Measurements from ENCODE around the gene FBXL7. TPM values are rescaled to one million over a fixed set of nuclear protein-coding genes. Genes with fewer than 3 reads are reported as not detected.

Gene FBXL7
- total RNA-seq, 4 donors from 2014 or later, result 14.2 to 32.1 (median 24.9) TPM

- Histone ChIP-seq H3K36me3 (no peaks in the 10 kb centered on the region), H3K4me3 (no peak overlapping the region), H3K27ac (no peak overlapping the region), H3K27me3 (no peaks in the 10 kb centered on the region), H3K9me3 (no peaks in the 10 kb centered on the region), H3K4me1 (no peaks in the 10 kb centered on the region)
- no peak for ATAC-seq
- WGBS, 2 donors (ENCODE audit: low coverage in 1 of 2), result 78 to 84% methylated on average over 3 to 4 of the region's 4 CpGs
- TF ChIP-seq, protein P1, sequence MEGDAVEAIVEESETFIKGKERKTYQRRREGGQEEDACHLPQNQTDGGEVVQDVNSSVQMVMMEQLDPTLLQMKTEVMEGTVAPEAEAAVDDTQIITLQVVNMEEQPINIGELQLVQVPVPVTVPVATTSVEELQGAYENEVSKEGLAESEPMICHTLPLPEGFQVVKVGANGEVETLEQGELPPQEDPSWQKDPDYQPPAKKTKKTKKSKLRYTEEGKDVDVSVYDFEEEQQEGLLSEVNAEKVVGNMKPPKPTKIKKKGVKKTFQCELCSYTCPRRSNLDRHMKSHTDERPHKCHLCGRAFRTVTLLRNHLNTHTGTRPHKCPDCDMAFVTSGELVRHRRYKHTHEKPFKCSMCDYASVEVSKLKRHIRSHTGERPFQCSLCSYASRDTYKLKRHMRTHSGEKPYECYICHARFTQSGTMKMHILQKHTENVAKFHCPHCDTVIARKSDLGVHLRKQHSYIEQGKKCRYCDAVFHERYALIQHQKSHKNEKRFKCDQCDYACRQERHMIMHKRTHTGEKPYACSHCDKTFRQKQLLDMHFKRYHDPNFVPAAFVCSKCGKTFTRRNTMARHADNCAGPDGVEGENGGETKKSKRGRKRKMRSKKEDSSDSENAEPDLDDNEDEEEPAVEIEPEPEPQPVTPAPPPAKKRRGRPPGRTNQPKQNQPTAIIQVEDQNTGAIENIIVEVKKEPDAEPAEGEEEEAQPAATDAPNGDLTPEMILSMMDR (IDR thresholded peaks at IDR 0.05), result no peak
- no peak for TF ChIP-seq EP300 (IDR thresholded peaks at IDR 0.05)
- TF ChIP-seq POLR2AphosphoS5 (IDR thresholded peaks at IDR 0.05), result no peak
- no peak for TF ChIP-seq POLR2A (IDR thresholded peaks at IDR 0.05)
Observed at GRCh38 chr5:15601274-15601673, 101.3 kb downstream of the FBXL7 start.

GRCh38 chr5:15601853-15602252 lies 101.9 kb downstream of the FBXL7 start:
- Histone ChIP-seq H3K27me3 (no peaks in the 10 kb centered on the region), H3K4me1 (no peaks in the 10 kb centered on the region), H3K4me3 (no peak overlapping the region), H3K9me3 (no peaks in the 10 kb centered on the region), H3K36me3 (no peaks in the 10 kb centered on the region), H3K27ac (no peak overlapping the region)
- no peak for TF ChIP-seq EP300 (IDR thresholded peaks at IDR 0.05)
- no peak for TF ChIP-seq POLR2AphosphoS5 (IDR thresholded peaks at IDR 0.05)
- TF ChIP-seq, protein P1 (IDR thresholded peaks at IDR 0.05), result no peak
- no peak for TF ChIP-seq POLR2A (IDR thresholded peaks at IDR 0.05)
- WGBS, 2 donors (ENCODE audit: low coverage in 1 of 2), result 88 to 100% methylated on average over 1 to 2 of the region's 2 CpGs
- no peak for ATAC-seq

DNA sequence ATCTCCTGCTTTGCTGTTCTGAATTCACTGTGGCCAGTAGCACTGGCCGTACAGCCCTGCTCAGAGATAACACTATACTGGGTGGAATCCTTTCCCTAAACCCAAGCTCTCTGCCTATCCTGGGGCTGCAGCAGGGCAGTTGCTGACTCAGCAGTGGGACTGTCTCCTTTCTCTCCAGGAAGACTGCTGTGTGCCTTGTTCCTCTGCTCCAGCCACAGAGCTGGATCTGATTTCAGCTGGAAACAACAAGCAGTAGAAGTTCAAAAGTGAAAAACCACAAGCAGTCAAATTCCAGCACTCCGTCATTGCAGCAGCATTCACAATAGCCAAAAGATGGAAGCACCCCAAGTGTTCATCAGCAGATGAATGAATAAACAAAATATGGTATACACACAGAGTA lies 105.0 kb downstream of the FBXL7 start:
- H3K36me3 ChIP-seq, result no peaks in the 10 kb centered on the region
- WGBS, 2 donors (ENCODE audit: low coverage in 1 of 2), result 86% methylated on average over 1 of the region's 2 CpGs; no CpG with 5 or more reads in 1 of the 2 donors
- H3K4me1 ChIP-seq, result no peaks in the 10 kb centered on the region
- no peak for ATAC-seq
- TF ChIP-seq, protein P1 (IDR thresholded peaks at IDR 0.05), result no peak
- no peak for TF ChIP-seq EP300 (IDR thresholded peaks at IDR 0.05)
- TF ChIP-seq POLR2A (IDR thresholded peaks at IDR 0.05), result no peak
- no peak for TF ChIP-seq POLR2AphosphoS5 (IDR thresholded peaks at IDR 0.05)
- H3K27me3 ChIP-seq, result no peaks in the 10 kb centered on the region
- H3K9me3 ChIP-seq, result no peaks in the 10 kb centered on the region
- H3K4me3 ChIP-seq, result no peak overlapping the region
- no peak overlapping the region for H3K27ac ChIP-seq

DNA sequence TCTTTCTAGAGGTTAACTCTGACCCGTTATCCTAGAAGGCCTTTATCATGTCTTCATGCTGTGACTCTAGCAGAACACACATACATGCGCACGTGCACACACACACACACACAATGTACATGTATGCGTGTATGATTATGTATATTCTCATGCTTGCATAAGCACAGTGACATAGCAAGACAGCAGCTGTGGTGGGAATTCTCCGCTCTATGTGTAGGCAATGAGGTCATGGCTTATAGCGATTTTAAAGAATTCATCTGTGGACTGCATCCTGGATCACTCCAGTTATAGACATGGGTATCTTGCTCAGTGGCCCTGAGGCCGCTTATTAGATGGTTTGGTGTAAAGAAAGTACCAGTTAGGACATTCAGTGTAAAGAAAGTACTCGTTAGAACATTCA lies 106.2 kb downstream of the FBXL7 start:
- no peak for TF ChIP-seq EP300 (IDR thresholded peaks at IDR 0.05)
- TF ChIP-seq, protein P1 (IDR thresholded peaks at IDR 0.05), result no peak
- no peak for TF ChIP-seq POLR2AphosphoS5 (IDR thresholded peaks at IDR 0.05)
- no peak for TF ChIP-seq POLR2A (IDR thresholded peaks at IDR 0.05)
- Histone ChIP-seq H3K4me1 (no peaks in the 10 kb centered on the region), H3K4me3 (no peak overlapping the region), H3K36me3 (no peaks in the 10 kb centered on the region), H3K9me3 (no peaks in the 10 kb centered on the region), H3K27ac (no peak overlapping the region), H3K27me3 (no peaks in the 10 kb centered on the region)
- WGBS, 2 donors (ENCODE audit: low coverage in 1 of 2), result 91% methylated on average over 8 of the region's 8 CpGs
- ATAC-seq, result no peak

DNA sequence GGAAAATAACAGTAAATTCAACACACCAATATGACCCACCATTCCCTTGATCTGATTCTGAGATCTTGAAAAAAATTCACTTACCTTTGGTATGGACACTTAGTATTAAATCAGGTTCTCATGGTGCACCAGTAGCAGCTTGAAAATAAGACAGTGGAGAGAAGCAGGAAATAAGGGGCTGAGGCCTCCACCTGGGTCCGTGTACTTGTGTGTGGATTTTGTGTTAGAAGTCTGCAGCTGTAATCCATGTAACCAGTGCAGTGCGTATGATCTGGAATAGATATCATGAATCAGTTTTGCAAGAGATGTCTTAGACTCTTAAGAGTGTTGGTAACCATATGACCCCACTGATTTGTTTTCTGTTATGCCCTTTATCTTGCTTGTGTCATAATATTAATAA lies 107.1 kb downstream of the FBXL7 start:
- 89 to 92% methylated on average over 2 of the region's 2 CpGs for WGBS, 2 donors (ENCODE audit: low coverage in 1 of 2)
- Histone ChIP-seq H3K4me1 (peaks cover 0 to 3% (median 1%) of the 10 kb centered on the region in 3 donors), H3K9me3 (no peaks in the 10 kb centered on the region), H3K4me3 (no peak overlapping the region), H3K27me3 (no peaks in the 10 kb centered on the region), H3K36me3 (no peaks in the 10 kb centered on the region), H3K27ac (no peak overlapping the region)
- no peak for ATAC-seq
- TF ChIP-seq, protein P1 (IDR thresholded peaks at IDR 0.05), result no peak
- TF ChIP-seq POLR2A (IDR thresholded peaks at IDR 0.05), result no peak
- no peak for TF ChIP-seq EP300 (IDR thresholded peaks at IDR 0.05)
- TF ChIP-seq POLR2AphosphoS5 (IDR thresholded peaks at IDR 0.05), result no peak
